Lung (tissue), 12 donors: Measurements from ENCODE around the gene CDH7. TPM values are rescaled to one million over a fixed set of nuclear protein-coding genes. Genes with fewer than 3 reads are reported as not detected.

Source experiments
- ATAC-seq: fragments of 200-7000 bp; cut with Tn5 transposase; one replicate; pipeline ENCODE4 v1.9.1; 2020; ENCODE audit warnings: moderate number of reproducible peaks; ENCODE audit not compliant: insufficient read depth, low FRiP score
- DNase-seq, 3 donors: peaks; one replicate each; pipeline ENCODE4 v3.0.0-alpha.2; 2013 to 2017
- H3K27ac ChIP-seq, 2 donors: one replicate each; pipeline ENCODE4 v1.5.1; 2013; ENCODE audit warnings: mild to moderate bottlenecking in 2 of 2, moderate library complexity in 2 of 2, control low read depth in 1 of 2, inconsistent platforms in 1 of 2, low read depth in 1 of 2, low read length in 1 of 2
- H3K27me3 ChIP-seq, 3 donors: one replicate each; pipeline ENCODE4 v1.5.1; 2013; ENCODE audit warnings: low read length in 2 of 3; ENCODE audit not compliant: control insufficient read depth in 3 of 3, insufficient read depth in 3 of 3
- H3K36me3 ChIP-seq, 4 donors: one replicate each; pipeline ENCODE4 v1.5.1; 2013; ENCODE audit warnings: low read length in 4 of 4, mild to moderate bottlenecking in 1 of 4, moderate library complexity in 1 of 4; ENCODE audit not compliant: control insufficient read depth in 4 of 4, insufficient read depth in 4 of 4
- H3K4me1 ChIP-seq, 5 donors: one replicate each; pipeline ENCODE4 v1.5.1; 2013; ENCODE audit warnings: low read length in 5 of 5, mild to moderate bottlenecking in 2 of 5, moderate library complexity in 1 of 5; ENCODE audit not compliant: control insufficient read depth in 5 of 5, insufficient read depth in 5 of 5
- H3K4me3 ChIP-seq: one replicate; pipeline ENCODE4 v1.5.1; 2013; ENCODE audit warnings: mild to moderate bottlenecking, control low read depth, moderate library complexity
- H3K9ac ChIP-seq, 2 donors: one replicate each; pipeline ENCODE4 v1.5.1; 2013; ENCODE audit warnings: low read length in 2 of 2, control low read depth in 1 of 2; ENCODE audit not compliant: insufficient read depth in 1 of 2
- H3K9me3 ChIP-seq, 4 donors: one replicate each; pipeline ENCODE4 v1.5.1; 2013; ENCODE audit warnings: low read length in 3 of 4, mild to moderate bottlenecking in 1 of 4, moderate library complexity in 1 of 4; ENCODE audit not compliant: control insufficient read depth in 4 of 4, insufficient read depth in 3 of 4
- WGBS, 2 donors: extraction: QIAGEN DNeasy Blood & Tissue Kit; methylation state at CpG; one replicate each; pipeline ENCODE4 v1.1.7; 2013; 5-methylcytosine and 5-hydroxymethylcytosine counted together
- polyA plus RNA-seq, 2 donors: library from polyadenylated mRNA; stranded (reverse); fragments of 200-250 nt; gene quantifications; one replicate each; pipeline ENCODE4 v1.2.1, GENCODE V29; 2013
- total RNA-seq, 2 donors: library from RNA; depleted of rRNA in 1 of 2; stranded (reverse); fragments of >200 nt in 1 of 2; gene quantifications; one replicate each; pipeline ENCODE4 v1.2.1, GENCODE V29; 2014 to 2021
- TF ChIP-seq, protein P1 (sequence below): IDR thresholded peaks from 2 replicates; pipeline ENCODE4 v1.5.1; 2012; ENCODE audit warnings: mild to moderate bottlenecking; ENCODE audit errors: control extremely low read depth, extremely low read depth
- donor health status: control.
- donor health status: control.
- donor health status: Bipolar disorder and iron deficiency.
- donor health status: healthy.
- donor health status: DM: yes; HTN: yes; CAD: no.

The CDH7 gene
- total and polyA plus RNA-seq, 4 donors = 0.07 to 0.40 TPM; not detected in 2

- no peak overlapping the region for H3K27ac ChIP-seq
- H3K36me3 ChIP-seq = no peaks in the 10 kb centered on the region
- no peaks in the 10 kb centered on the region for H3K9me3 ChIP-seq
- 23 to 53% methylated on average over 2 of the region's 2 CpGs for WGBS, 2 donors
- DNase-seq (no peak), ATAC-seq (no peak)
- H3K4me1 ChIP-seq = no peaks in the 10 kb centered on the region
- H3K9ac ChIP-seq = no peak overlapping the region
- H3K27me3 ChIP-seq = no peaks in the 10 kb centered on the region
- TF ChIP-seq, protein P1, sequence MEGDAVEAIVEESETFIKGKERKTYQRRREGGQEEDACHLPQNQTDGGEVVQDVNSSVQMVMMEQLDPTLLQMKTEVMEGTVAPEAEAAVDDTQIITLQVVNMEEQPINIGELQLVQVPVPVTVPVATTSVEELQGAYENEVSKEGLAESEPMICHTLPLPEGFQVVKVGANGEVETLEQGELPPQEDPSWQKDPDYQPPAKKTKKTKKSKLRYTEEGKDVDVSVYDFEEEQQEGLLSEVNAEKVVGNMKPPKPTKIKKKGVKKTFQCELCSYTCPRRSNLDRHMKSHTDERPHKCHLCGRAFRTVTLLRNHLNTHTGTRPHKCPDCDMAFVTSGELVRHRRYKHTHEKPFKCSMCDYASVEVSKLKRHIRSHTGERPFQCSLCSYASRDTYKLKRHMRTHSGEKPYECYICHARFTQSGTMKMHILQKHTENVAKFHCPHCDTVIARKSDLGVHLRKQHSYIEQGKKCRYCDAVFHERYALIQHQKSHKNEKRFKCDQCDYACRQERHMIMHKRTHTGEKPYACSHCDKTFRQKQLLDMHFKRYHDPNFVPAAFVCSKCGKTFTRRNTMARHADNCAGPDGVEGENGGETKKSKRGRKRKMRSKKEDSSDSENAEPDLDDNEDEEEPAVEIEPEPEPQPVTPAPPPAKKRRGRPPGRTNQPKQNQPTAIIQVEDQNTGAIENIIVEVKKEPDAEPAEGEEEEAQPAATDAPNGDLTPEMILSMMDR = no peak
- no peak overlapping the region for H3K4me3 ChIP-seq
These were observed 64.7 kb downstream of the CDH7 start for GRCh38 chr18:65815506-65815905.

DNA sequence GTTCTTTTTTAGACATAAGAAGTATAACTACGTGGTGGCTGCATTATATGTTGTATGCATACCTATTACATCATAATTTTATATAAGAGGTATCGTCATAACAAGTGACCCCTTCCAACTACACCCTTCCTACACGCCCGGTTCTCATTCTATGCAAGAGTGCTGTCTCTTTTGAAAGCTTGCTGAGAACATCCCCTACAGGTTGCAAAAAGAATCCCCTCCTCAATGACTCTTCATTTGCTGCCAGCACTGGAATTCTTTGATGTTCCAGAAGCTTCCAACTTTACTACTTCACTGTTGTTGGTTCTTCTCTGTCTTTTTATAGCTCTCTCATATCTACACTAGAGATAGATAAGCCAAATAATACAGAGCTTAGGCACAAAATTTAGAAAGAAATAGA lies 66.4 kb downstream of the CDH7 start:
- Histone ChIP-seq H3K27me3 (no peaks in the 10 kb centered on the region), H3K4me1 (no peaks in the 10 kb centered on the region), H3K27ac (no peak overlapping the region), H3K36me3 (no peaks in the 10 kb centered on the region), H3K4me3 (no peak overlapping the region), H3K9me3 (no peaks in the 10 kb centered on the region), H3K9ac (no peak overlapping the region)
- 55 to 72% methylated on average over 4 of the region's 4 CpGs for WGBS, 2 donors
- TF ChIP-seq, protein P1 = no peak
- DNase-seq (no peak), ATAC-seq (no peak)

DNA sequence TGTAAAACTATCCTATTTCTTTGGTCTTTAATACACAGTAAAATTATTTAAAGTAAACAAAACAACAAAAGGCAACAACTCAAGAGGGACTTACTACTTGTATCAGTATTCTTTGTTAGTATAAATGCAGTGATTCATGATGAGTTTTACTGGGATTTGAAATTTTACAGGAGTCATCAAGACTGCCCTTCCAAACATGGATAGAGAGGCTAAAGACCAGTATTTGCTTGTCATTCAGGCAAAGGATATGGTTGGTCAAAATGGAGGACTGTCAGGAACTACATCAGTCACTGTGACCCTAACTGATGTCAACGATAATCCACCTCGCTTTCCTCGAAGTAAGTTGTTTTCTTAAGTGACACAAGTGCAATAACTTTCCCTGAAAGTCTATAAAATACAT lies 71.1 kb downstream of the CDH7 start:
- 85 to 89% methylated on average over 3 of the region's 3 CpGs for WGBS, 2 donors

DNA sequence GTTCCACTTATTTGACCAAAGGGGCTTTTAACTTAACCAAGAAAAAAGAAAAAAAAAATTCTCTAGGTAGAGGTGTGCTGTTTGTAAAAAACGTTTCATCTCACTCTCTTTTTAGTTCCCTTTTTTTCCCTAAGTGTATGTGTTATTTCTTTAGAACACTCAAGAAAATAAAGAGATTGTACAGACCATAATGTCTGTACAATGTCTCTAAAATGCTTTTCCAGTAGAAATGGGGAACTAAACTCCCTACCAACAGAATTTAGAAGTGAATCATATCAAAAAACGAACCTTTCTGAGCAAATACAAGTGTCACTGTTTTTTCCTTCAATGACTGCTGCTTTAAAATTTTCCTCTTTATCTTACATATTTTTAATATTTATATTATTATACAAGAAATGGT lies 72.0 kb downstream of the CDH7 start:
- no peaks in the 10 kb centered on the region for H3K36me3 ChIP-seq
- H3K4me3 ChIP-seq = no peak overlapping the region
- H3K9me3 ChIP-seq = no peaks in the 10 kb centered on the region
- H3K27me3 ChIP-seq = no peaks in the 10 kb centered on the region
- H3K4me1 ChIP-seq = no peaks in the 10 kb centered on the region
- H3K9ac ChIP-seq = no peak overlapping the region
- DNase-seq (no peak), ATAC-seq (no peak)
- no peak overlapping the region for H3K27ac ChIP-seq
- 16 to 26% methylated on average over 2 of the region's 2 CpGs for WGBS, 2 donors
- TF ChIP-seq, protein P1 = no peak

More for the DNA sequence above, 71.1 kb downstream of the CDH7 start:
- H3K4me3 ChIP-seq = no peak overlapping the region
- no peak overlapping the region for H3K9ac ChIP-seq
- TF ChIP-seq, protein P1 = no peak
- no peak overlapping the region for H3K27ac ChIP-seq
- ATAC-seq (no peak), DNase-seq (no peak)
- H3K36me3 ChIP-seq = no peaks in the 10 kb centered on the region
- H3K9me3 ChIP-seq = no peaks in the 10 kb centered on the region
- no peaks in the 10 kb centered on the region for H3K4me1 ChIP-seq
- H3K27me3 ChIP-seq = no peaks in the 10 kb centered on the region
